A673 (cell line): ENCODE results near the gene DCAF7. TPM values are rescaled to one million over a fixed set of nuclear protein-coding genes. Genes with fewer than 3 reads are reported as not detected.

Source experiments
- BruUV-seq: library from RNA; stranded (reverse); fragments of 400-500 nt; replicated peaks from 2 replicates; lab custom pipeline; 2021; lab: Mats Ljungman, UMichigan
- CTCF ChIA-PET: fragments of 300-600 bp; sonication (Branson Sonifier 250); formaldehyde crosslinking; loops from one replicate; lab custom pipeline; 2022; ENCODE audit warnings: antibody characterized with exemption; lab: Charles Lee
- POLR2A ChIA-PET: fragments of 300-600 bp; sonication (Branson Sonifier 250); formaldehyde crosslinking; loops from one replicate; lab custom pipeline; 2022; ENCODE audit warnings: antibody characterized with exemption; ENCODE audit not compliant: low non-redundant PET; lab: Charles Lee
- DNase-seq: peaks from one replicate; pipeline ENCODE4 v3.0.0-alpha.2; 2015; ENCODE audit warnings: low spot score
- H3K27ac ChIP-seq: fragments of 200-600 bp; sonication (generic); 2 replicates; pipeline ENCODE4 v1.5.1; 2016; ENCODE audit warnings: mixed run types, low read depth, mild to moderate bottlenecking, mixed read lengths, antibody characterized with exemption, low read length; ENCODE audit not compliant: poor library complexity, severe bottlenecking
- H3K27me3 ChIP-seq: fragments of 200-600 bp; sonication (generic); replicated peaks from 2 replicates; pipeline ENCODE4 v1.6.1; 2017; ENCODE audit warnings: mixed run types, low read depth, mild to moderate bottlenecking, mixed read lengths, antibody characterized with exemption, low read length; ENCODE audit not compliant: insufficient read depth, poor library complexity
- H3K36me3 ChIP-seq: fragments of 200-600 bp; sonication (generic); 2 replicates; pipeline ENCODE4 v1.6.1; 2016; ENCODE audit warnings: mixed run types, mild to moderate bottlenecking, mixed read lengths, antibody characterized with exemption, low read length; ENCODE audit not compliant: insufficient read depth, poor library complexity, severe bottlenecking
- H3K4me1 ChIP-seq: fragments of 200-600 bp; sonication (generic); 2 replicates; pipeline ENCODE4 v1.6.1; 2017; ENCODE audit warnings: mixed run types, mild to moderate bottlenecking, mixed read lengths, antibody characterized with exemption, low read length; ENCODE audit not compliant: insufficient read depth, poor library complexity, severe bottlenecking
- H3K4me3 ChIP-seq: fragments of 200-600 bp; sonication (generic); 2 replicates; pipeline ENCODE4 v1.5.1; 2016; ENCODE audit warnings: low read depth, mixed run types, mild to moderate bottlenecking, mixed read lengths, low read length; ENCODE audit not compliant: poor library complexity, severe bottlenecking
- H3K9me3 ChIP-seq: fragments of 200-600 bp; sonication (generic); 2 replicates; pipeline ENCODE4 v1.6.1; 2016; ENCODE audit warnings: mixed run types, low read depth, mild to moderate bottlenecking, mixed read lengths, antibody characterized with exemption, low read length; ENCODE audit not compliant: poor library complexity, severe bottlenecking
- EZH2 ChIP-seq: fragments of 200-600 bp; sonication (generic); IDR thresholded peaks from 2 replicates; pipeline ENCODE4 v1.6.1; 2017; ENCODE audit warnings: borderline replicate concordance, low read depth, mild to moderate bottlenecking, mixed read lengths, antibody characterized with exemption, low read length; ENCODE audit not compliant: poor library complexity, severe bottlenecking
- intact Hi-C: fragments of 100-400 bp; cut with micrococcal nuclease; formaldehyde crosslinking; loops from one replicate; pipeline ENCODE4 v1.10.0; 2022; ENCODE audit not compliant: unreplicated experiment
- total RNA-seq: library from RNA; stranded (reverse); gene quantifications from 2 replicates; pipeline ENCODE4 v1.2.3, GENCODE V29; 2021
- TF ChIP-seq, protein P1 (sequence below): fragments of 300-800, 200-600 bp; sonication (generic); conservative IDR thresholded peaks from 2 replicates; pipeline ENCODE4 v1.5.1; 2017; ENCODE audit warnings: low read depth, mild to moderate bottlenecking, antibody characterized with exemption, low read length, moderate library complexity, mixed read lengths

DCAF7 gene
- total RNA-seq, 1 experiment from 2014 or later = 116 TPM

DNA sequence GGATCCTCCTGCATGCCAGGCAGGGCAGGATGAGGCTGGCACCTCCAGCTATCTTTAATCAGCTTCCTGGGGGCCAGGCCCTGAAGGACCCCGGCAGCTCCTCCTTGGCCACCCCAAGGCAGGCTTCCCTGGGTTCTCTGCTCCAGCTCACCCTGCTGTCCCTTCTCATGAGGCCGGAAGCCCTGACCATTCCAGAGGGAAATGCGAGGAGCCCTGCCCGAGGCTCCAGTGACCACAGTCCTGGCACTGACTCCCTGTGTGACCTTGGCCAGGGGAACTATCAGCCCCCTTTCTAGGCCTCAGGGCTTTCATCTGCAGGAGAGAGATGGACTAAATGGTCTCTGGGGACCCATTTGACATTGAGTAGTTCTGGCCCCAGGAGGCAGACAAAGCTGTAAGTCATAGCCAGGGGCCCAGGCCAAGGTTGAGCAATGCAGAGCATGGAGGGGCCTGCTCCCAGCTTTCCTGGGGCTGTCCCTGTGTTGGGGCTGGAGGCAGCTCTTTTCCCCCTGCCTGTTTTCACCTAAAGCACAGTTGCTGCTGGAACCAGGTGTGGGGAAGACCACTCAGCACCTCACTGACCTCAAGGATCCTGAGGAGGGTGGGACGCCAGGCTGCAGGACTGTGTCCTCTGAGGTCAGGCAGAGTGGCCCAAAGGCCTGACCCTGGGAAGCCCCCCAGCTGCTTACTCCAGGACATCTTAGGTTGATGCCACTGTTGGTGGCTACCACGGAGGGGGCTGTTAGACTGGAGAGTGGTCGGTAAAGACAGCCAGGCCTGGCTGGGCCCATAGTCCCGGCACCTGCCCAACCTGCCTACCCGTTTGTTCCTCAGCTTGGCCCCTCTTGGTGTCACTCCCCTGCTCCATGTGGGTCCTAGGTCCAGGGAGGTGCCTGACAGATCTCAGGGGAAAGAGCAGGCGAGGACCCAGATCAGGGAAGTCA is 19.0 kb upstream of the DCAF7 start:
- ChIA-PET CTCF (no interaction called here), POLR2A (no interaction called here)
- no peak overlapping the region for H3K27ac ChIP-seq
- no peaks in the 10 kb centered on the region for H3K27me3 ChIP-seq
- H3K4me3 ChIP-seq = no peak overlapping the region
- H3K4me1 ChIP-seq = no peaks in the 10 kb centered on the region
- BruUV-seq = no TSS peak
- TF ChIP-seq, protein P1, sequence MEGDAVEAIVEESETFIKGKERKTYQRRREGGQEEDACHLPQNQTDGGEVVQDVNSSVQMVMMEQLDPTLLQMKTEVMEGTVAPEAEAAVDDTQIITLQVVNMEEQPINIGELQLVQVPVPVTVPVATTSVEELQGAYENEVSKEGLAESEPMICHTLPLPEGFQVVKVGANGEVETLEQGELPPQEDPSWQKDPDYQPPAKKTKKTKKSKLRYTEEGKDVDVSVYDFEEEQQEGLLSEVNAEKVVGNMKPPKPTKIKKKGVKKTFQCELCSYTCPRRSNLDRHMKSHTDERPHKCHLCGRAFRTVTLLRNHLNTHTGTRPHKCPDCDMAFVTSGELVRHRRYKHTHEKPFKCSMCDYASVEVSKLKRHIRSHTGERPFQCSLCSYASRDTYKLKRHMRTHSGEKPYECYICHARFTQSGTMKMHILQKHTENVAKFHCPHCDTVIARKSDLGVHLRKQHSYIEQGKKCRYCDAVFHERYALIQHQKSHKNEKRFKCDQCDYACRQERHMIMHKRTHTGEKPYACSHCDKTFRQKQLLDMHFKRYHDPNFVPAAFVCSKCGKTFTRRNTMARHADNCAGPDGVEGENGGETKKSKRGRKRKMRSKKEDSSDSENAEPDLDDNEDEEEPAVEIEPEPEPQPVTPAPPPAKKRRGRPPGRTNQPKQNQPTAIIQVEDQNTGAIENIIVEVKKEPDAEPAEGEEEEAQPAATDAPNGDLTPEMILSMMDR = no peak
- no peak for TF ChIP-seq EZH2
- no peak for DNase-seq
- no peaks in the 10 kb centered on the region for H3K9me3 ChIP-seq
- intact Hi-C loops = no loop called here
- no peaks in the 10 kb centered on the region for H3K36me3 ChIP-seq

- H3K36me3 ChIP-seq = no peaks in the 10 kb centered on the region
- peaks cover 15% of the 10 kb centered on the region for H3K27me3 ChIP-seq
- POLR2A ChIA-PET = no interaction called here
- peaks cover 7% of the 10 kb centered on the region for H3K4me1 ChIP-seq
- TF ChIP-seq EZH2 = no peak
- TF ChIP-seq, protein P1 = no peak
- H3K27ac ChIP-seq = no peak overlapping the region
- no TSS peak for BruUV-seq
- DNase-seq = no peak
- intact Hi-C loops = no loop called here
- no peak overlapping the region for H3K4me3 ChIP-seq
- CTCF ChIA-PET = no interaction called here
- H3K9me3 ChIP-seq = no peaks in the 10 kb centered on the region
These were observed 16.7 kb upstream of the DCAF7 start for GRCh38 chr17:63533433-63534077.

GRCh38 chr17:63534078-63534570 is 16.2 kb upstream of the DCAF7 start:
- intact Hi-C loops = no loop called here
- BruUV-seq = no TSS peak
- Histone ChIP-seq H3K9me3 (no peaks in the 10 kb centered on the region), H3K27me3 (peaks cover 20% of the 10 kb centered on the region), H3K4me1 (peaks cover 7% of the 10 kb centered on the region), H3K36me3 (no peaks in the 10 kb centered on the region), H3K4me3 (no peak overlapping the region), H3K27ac (no peak overlapping the region)
- TF ChIP-seq, protein P1 = no peak
- no peak for TF ChIP-seq EZH2
- ChIA-PET CTCF (no interaction called here), POLR2A (no interaction called here)
- no peak for DNase-seq
